HG02588 (cell line): ENCODE measurements around the gene PTPRN2.

ENCODE experiments used
- ATAC-seq: cut with Tn5 transposase; IDR thresholded peaks from one replicate; pipeline ENCODE4 v1.9.1; 2021; ENCODE audit warnings: mild to moderate bottlenecking, moderate library complexity; ENCODE audit not compliant: unreplicated experiment

Gene PTPRN2

GRCh38 chr7:158093156-158093796 lies 494.3 kb downstream of the PTPRN2 start:
- ATAC-seq = no peak

- no peak for ATAC-seq
Observed at GRCh38 chr7:158087196-158087595, 500.4 kb downstream of the PTPRN2 start.

- no peak for ATAC-seq
Observed at GRCh38 chr7:158085741-158086695, 501.6 kb downstream of the PTPRN2 start.

- no peak for ATAC-seq
Observed at GRCh38 chr7:158084555-158084954, 503.1 kb downstream of the PTPRN2 start.

GRCh38 chr7:158083526-158084310 lies 503.9 kb downstream of the PTPRN2 start:
- ATAC-seq = no peak

GRCh38 chr7:158082761-158083160 lies 504.9 kb downstream of the PTPRN2 start:
- no peak for ATAC-seq

- ATAC-seq = no peak
Observed at GRCh38 chr7:158080899-158081445, 506.7 kb downstream of the PTPRN2 start.

GRCh38 chr7:158077934-158078910 lies 509.4 kb downstream of the PTPRN2 start:
- ATAC-seq = no peak

- no peak for ATAC-seq
Observed at GRCh38 chr7:158077151-158077840, 510.3 kb downstream of the PTPRN2 start.

GRCh38 chr7:158076656-158077055 lies 511.0 kb downstream of the PTPRN2 start:
- no peak for ATAC-seq

- no peak for ATAC-seq
Observed at GRCh38 chr7:158076215-158076614, 511.4 kb downstream of the PTPRN2 start.

- no peak for ATAC-seq
Observed at GRCh38 chr7:158075633-158076001, 512.0 kb downstream of the PTPRN2 start.

GRCh38 chr7:158074896-158075632 lies 512.6 kb downstream of the PTPRN2 start:
- no peak for ATAC-seq

- no peak for ATAC-seq
Observed at GRCh38 chr7:158073845-158074840, 513.5 kb downstream of the PTPRN2 start.

GRCh38 chr7:158072991-158073730 lies 514.5 kb downstream of the PTPRN2 start:
- ATAC-seq = no peak

- no peak for ATAC-seq
Observed at GRCh38 chr7:158070222-158070920, 517.3 kb downstream of the PTPRN2 start.
